Natural killer cell (primary cell): ENCODE measurements around the gene GRM1. TPM values are rescaled to one million over a fixed set of nuclear protein-coding genes. Genes with fewer than 3 reads are reported as not detected.

Experiments used
- ATAC-seq, 3 donors: fragments of 150-1000 bp in 2 of 3; fragments of 200-7000 bp in 1 of 3; cut with Tn5 transposase; 1 replicate in 1 of 3; 2 replicates in 2 of 3; pipeline ENCODE4 v1.10.0; 2021; ENCODE audit warnings: mild to moderate bottlenecking in 2 of 3, moderate library complexity in 2 of 3
- DNase-seq, 2 donors: peaks; one replicate each; pipeline versions ENCODE4 v3.0.0 to v3.0.0-alpha.2; 2013 to 2021; ENCODE audit warnings: mixed read lengths in 1 of 2
- H3K27ac ChIP-seq: one replicate; pipeline ENCODE4 v1.5.1; 2013; ENCODE audit warnings: mild to moderate bottlenecking, low read length
- H3K27me3 ChIP-seq: one replicate; pipeline ENCODE4 v1.6.1; 2013; ENCODE audit warnings: low read length; ENCODE audit not compliant: control insufficient read depth, insufficient read depth
- H3K36me3 ChIP-seq: one replicate; pipeline ENCODE4 v1.6.1; 2013; ENCODE audit warnings: low read length; ENCODE audit not compliant: control insufficient read depth, insufficient read depth
- H3K4me1 ChIP-seq: one replicate; pipeline ENCODE4 v1.6.1; 2013; ENCODE audit warnings: low read length; ENCODE audit not compliant: control insufficient read depth, insufficient read depth
- H3K4me3 ChIP-seq: one replicate; pipeline ENCODE4 v1.5.1; 2013; ENCODE audit warnings: low read length
- H3K9me3 ChIP-seq: one replicate; pipeline ENCODE4 v1.6.1; 2013; ENCODE audit warnings: low read length; ENCODE audit not compliant: control insufficient read depth, insufficient read depth
- H3K27ac Mint-ChIP-seq, 2 donors: one replicate each; pipeline ENCODE4 v1.8.0; 2022; ENCODE audit warnings: mild to moderate bottlenecking in 2 of 2, mixed read lengths in 2 of 2, moderate library complexity in 1 of 2
- H3K27me3 Mint-ChIP-seq, 2 donors: one replicate each; pipeline ENCODE4 v1.8.0; 2022; ENCODE audit warnings: low read depth in 2 of 2, mixed read lengths in 2 of 2
- H3K36me3 Mint-ChIP-seq: one replicate; pipeline ENCODE4 v1.8.0; 2022; ENCODE audit warnings: mixed read lengths
- H3K4me1 Mint-ChIP-seq, 2 donors: one replicate each; pipeline ENCODE4 v1.8.0; 2022; ENCODE audit warnings: mixed read lengths in 2 of 2
- H3K4me3 Mint-ChIP-seq: one replicate; pipeline ENCODE4 v1.8.0; 2022; ENCODE audit warnings: mild to moderate bottlenecking, moderate library complexity, mixed read lengths
- H3K9me3 Mint-ChIP-seq, 2 donors: one replicate each; pipeline ENCODE4 v1.8.0; 2022; ENCODE audit warnings: mixed read lengths in 2 of 2
- WGBS: methylation state at CpG from one replicate; pipeline ENCODE4 v1.1.7; 2013; ENCODE audit warnings: missing lambda C conversion rate; ENCODE audit not compliant: insufficient coverage; 5-methylcytosine and 5-hydroxymethylcytosine counted together
- intact Hi-C: fragments of 100-400 bp; cut with micrococcal nuclease; formaldehyde crosslinking; loops from one replicate; pipeline ENCODE4 v1.14.2; 2022
- total RNA-seq, 4 donors: library from RNA; stranded (reverse); fragments of 120-200 nt in 1 of 4; gene quantifications; one replicate each; pipeline versions ENCODE4 v1.2.3 to v1.2.4, GENCODE V29; 2013 to 2022
- TF ChIP-seq, protein P1 (sequence below): fragments of 200-600 bp; IDR thresholded peaks from one replicate; pipeline ENCODE4 v1.8.0; 2022; ENCODE audit warnings: antibody characterized with exemption

Gene GRM1
- total RNA-seq, 3 donors from 2014 or later (not counting 1 experiment from before 2014, with no cell fraction given), result not detected

DNA sequence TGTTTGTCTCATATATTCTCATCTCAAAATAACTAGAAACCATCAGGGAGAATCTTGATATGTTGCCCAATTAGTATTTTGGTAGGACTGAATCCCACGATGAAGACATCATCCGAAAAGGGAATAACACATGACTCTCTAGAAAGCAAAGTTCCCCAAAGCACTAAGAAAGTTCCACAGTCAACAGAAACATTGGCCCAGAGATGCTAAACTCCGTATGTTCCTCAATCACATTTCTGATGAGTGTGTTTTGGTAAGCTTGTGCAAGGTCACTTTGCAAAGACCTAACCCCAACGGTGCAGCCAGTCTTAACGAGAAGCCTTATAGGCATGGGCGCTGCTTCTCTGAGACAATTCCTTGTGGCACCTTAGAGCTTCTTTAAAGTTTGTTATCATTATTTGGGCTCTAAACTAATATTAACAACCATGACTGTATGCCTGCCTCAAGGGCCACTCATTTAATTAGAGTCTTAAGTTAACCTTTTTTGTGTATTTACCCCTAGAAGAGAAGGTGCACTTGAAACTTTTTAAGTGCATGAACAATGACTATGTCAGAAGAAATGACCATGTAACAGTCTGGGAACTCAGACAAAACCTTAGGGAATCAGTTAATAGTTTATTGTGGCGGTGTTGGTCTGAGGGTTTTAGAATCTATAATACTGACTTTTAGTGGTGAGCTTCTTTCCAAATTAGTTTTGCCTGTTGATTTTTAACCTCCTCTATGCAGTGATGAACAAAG lies 312.8 kb downstream of the GRM1 start:
- Mint-ChIP-seq H3K36me3 (no peaks in the 10 kb centered on the region), H3K9me3 (peaks cover 3 to 8% of the 10 kb centered on the region in 2 donors), H3K4me1 (no peaks in the 10 kb centered on the region), H3K27me3 (no peaks in the 10 kb centered on the region), H3K27ac (no peak overlapping the region), H3K4me3 (no peak overlapping the region)
- Histone ChIP-seq H3K4me1 (no peaks in the 10 kb centered on the region), H3K9me3 (no peaks in the 10 kb centered on the region), H3K27me3 (no peaks in the 10 kb centered on the region), H3K36me3 (no peaks in the 10 kb centered on the region), H3K27ac (no peak overlapping the region), H3K4me3 (no peak overlapping the region)
- DNase-seq, result no peak
- intact Hi-C loops, result no loop called here
- WGBS, result 93% methylated on average over 7 of the region's 7 CpGs
- ATAC-seq, result no peak
- TF ChIP-seq, protein P1, sequence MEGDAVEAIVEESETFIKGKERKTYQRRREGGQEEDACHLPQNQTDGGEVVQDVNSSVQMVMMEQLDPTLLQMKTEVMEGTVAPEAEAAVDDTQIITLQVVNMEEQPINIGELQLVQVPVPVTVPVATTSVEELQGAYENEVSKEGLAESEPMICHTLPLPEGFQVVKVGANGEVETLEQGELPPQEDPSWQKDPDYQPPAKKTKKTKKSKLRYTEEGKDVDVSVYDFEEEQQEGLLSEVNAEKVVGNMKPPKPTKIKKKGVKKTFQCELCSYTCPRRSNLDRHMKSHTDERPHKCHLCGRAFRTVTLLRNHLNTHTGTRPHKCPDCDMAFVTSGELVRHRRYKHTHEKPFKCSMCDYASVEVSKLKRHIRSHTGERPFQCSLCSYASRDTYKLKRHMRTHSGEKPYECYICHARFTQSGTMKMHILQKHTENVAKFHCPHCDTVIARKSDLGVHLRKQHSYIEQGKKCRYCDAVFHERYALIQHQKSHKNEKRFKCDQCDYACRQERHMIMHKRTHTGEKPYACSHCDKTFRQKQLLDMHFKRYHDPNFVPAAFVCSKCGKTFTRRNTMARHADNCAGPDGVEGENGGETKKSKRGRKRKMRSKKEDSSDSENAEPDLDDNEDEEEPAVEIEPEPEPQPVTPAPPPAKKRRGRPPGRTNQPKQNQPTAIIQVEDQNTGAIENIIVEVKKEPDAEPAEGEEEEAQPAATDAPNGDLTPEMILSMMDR, result no peak

DNA sequence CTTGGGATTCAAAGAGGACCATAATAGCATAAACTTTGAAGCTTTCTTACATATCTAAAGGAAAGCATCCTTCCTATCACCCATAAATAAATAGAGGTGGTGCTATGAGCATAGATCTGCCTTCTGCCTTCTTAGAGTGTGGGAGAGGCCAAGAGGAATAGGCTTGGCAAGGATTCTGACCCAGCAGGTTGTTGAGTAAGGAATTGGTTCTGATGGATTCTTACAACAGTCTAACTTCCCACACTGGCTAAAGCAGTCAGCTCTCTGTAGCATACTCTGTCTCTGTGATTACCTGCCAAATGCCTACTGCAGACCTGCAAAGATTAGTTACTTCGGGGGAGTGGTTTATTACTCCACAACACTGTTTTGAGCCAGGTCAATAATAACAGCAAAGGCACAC lies 316.7 kb downstream of the GRM1 start:
- Histone ChIP-seq H3K4me1 (no peaks in the 10 kb centered on the region), H3K27ac (no peak overlapping the region), H3K9me3 (no peaks in the 10 kb centered on the region), H3K4me3 (no peak overlapping the region), H3K27me3 (no peaks in the 10 kb centered on the region), H3K36me3 (no peaks in the 10 kb centered on the region)
- intact Hi-C loops, result no loop called here
- no peaks in the 10 kb centered on the region for H3K36me3 Mint-ChIP-seq
- H3K27me3 Mint-ChIP-seq, result no peaks in the 10 kb centered on the region
- H3K4me1 Mint-ChIP-seq, result no peaks in the 10 kb centered on the region
- H3K27ac Mint-ChIP-seq, result no peak overlapping the region
- no peak for ATAC-seq
- peaks cover 0 to 8% of the 10 kb centered on the region in 2 donors for H3K9me3 Mint-ChIP-seq
- 93% methylated on average over 1 of the region's 1 CpG for WGBS
- no peak overlapping the region for H3K4me3 Mint-ChIP-seq
- no peak for DNase-seq
- TF ChIP-seq, protein P1, result no peak

DNA sequence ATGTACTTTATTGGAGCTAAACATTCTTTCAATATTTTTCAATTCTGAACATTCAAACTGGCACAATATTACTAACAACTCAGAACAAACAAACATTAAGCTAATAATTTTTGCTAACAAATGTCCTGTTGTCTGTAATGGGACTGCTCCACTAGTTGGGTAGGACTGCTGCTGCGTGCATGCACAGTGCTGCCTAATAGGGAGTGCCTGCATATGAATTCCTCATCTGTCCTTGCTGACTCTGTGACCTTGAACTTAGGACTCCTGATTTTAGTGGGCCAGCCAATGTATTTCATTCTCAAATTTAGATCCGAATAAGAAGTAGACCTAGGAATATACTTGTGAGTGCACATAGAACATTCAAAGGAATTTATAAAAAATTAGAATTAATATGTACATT lies 318.2 kb downstream of the GRM1 start:
- H3K4me3 ChIP-seq, result no peak overlapping the region
- DNase-seq (no peak), ATAC-seq (no peak)
- H3K4me1 ChIP-seq, result no peaks in the 10 kb centered on the region
- no peak overlapping the region for H3K27ac Mint-ChIP-seq
- H3K27me3 ChIP-seq, result no peaks in the 10 kb centered on the region
- H3K4me1 Mint-ChIP-seq, result no peaks in the 10 kb centered on the region
- intact Hi-C loops, result no loop called here
- 87% methylated on average over 1 of the region's 2 CpGs for WGBS
- no peaks in the 10 kb centered on the region for H3K9me3 ChIP-seq
- H3K9me3 Mint-ChIP-seq, result peaks cover 0 to 8% of the 10 kb centered on the region in 2 donors
- no peak overlapping the region for H3K4me3 Mint-ChIP-seq
- no peak overlapping the region for H3K27ac ChIP-seq
- no peaks in the 10 kb centered on the region for H3K27me3 Mint-ChIP-seq
- TF ChIP-seq, protein P1, result no peak
- no peaks in the 10 kb centered on the region for H3K36me3 ChIP-seq
- no peaks in the 10 kb centered on the region for H3K36me3 Mint-ChIP-seq

DNA sequence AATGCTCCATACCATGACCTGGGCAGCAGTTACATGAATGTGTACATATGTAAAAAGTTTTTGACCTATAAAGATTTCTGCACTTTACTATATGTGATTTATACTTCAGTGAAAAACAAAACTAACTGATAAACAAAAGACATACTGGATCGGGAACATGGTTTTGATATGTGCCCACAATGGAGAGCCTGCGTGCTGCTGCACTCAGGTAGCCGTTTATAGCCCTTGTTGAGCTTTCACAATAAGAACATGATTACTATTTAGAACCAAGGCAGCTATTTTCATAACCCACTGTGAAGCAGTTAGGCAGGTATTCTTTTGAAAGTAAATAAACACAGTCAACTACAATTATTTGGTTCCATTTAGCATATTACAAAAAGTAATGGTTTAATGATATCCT lies 318.8 kb downstream of the GRM1 start:
- intact Hi-C loops, result no loop called here
- Histone ChIP-seq H3K4me3 (no peak overlapping the region), H3K9me3 (no peaks in the 10 kb centered on the region), H3K36me3 (no peaks in the 10 kb centered on the region), H3K4me1 (no peaks in the 10 kb centered on the region), H3K27me3 (no peaks in the 10 kb centered on the region), H3K27ac (no peak overlapping the region)
- no peak for ATAC-seq
- Mint-ChIP-seq H3K27ac (no peak overlapping the region), H3K27me3 (no peaks in the 10 kb centered on the region), H3K4me1 (no peaks in the 10 kb centered on the region), H3K4me3 (no peak overlapping the region), H3K36me3 (no peaks in the 10 kb centered on the region), H3K9me3 (peaks cover 0 to 8% of the 10 kb centered on the region in 2 donors)
- TF ChIP-seq, protein P1, result no peak
- 92% methylated on average over 3 of the region's 3 CpGs for WGBS
- DNase-seq, result no peak
